HepG2 (cell line): Measurements from ENCODE around the gene UBL5. TPM values are rescaled to one million over a fixed set of nuclear protein-coding genes. Genes with fewer than 3 reads are reported as not detected.

Experiments used
- E2F2 ChIP-seq: sonication (generic); formaldehyde crosslinking; IDR thresholded peaks from 2 replicates; pipeline ENCODE4 v1.4.0; 2020; ENCODE audit warnings: missing genetic modification reagents, borderline replicate concordance
- HMG20B ChIP-seq: conservative IDR thresholded peaks from 2 replicates; pipeline ENCODE4 v1.6.1; 2016; ENCODE audit warnings: missing genetic modification reagents, missing compliant biosample characterization
- MATR3 ChIP-seq: sonication (generic); formaldehyde crosslinking; IDR thresholded peaks from 2 replicates; pipeline ENCODE4 v1.4.0; 2020; ENCODE audit warnings: missing genetic modification reagents
- MNT ChIP-seq: fragments of 450-650 bp; IDR thresholded peaks from 2 replicates; pipeline ENCODE4 v1.6.1; 2016
- RFXAP ChIP-seq: sonication (generic); formaldehyde crosslinking; IDR thresholded peaks from 2 replicates; pipeline ENCODE4 v1.4.0; 2020; ENCODE audit warnings: missing genetic modification reagents, borderline replicate concordance
- TRIM22 ChIP-seq: fragments of 450-650 bp; IDR thresholded peaks from 2 replicates; pipeline ENCODE4 v1.6.1; 2017
- ZBTB3 ChIP-seq: sonication (generic); formaldehyde crosslinking; IDR thresholded peaks from 2 replicates; pipeline ENCODE4 v1.4.0; 2020; ENCODE audit warnings: low read depth, mild to moderate bottlenecking, moderate library complexity, missing genetic modification reagents, borderline replicate concordance
- ZMYM3 ChIP-seq: sonication (generic); formaldehyde crosslinking; IDR thresholded peaks from 2 replicates; pipeline ENCODE4 v1.5.1; 2020; ENCODE audit warnings: mild to moderate bottlenecking, missing genetic modification reagents
- polyA plus RNA-seq, 8 experiments: library from polyadenylated mRNA; depleted of rRNA in 3 of 8; stranded (reverse) in 7 of 8; unstranded in 1 of 8; fragments of >200 nt; fragmentation: Illumina TruSeq in 4 of 8; extraction: Trizol in 4 of 8; gene quantifications; 2 replicates each; pipeline versions ENCODE4 v1.2.1 to v1.2.3, GENCODE V29; 2011 to 2016; ENCODE audit warnings: low read depth in 4 of 8, missing spikeins in 1 of 8, mixed read lengths in 1 of 8; ENCODE audit not compliant: insufficient read depth in 1 of 8
- total RNA-seq, 5 experiments: library from RNA; depleted of rRNA; stranded (reverse); fragments of >200 nt; fragmentation: Illumina TruSeq; extraction: Trizol; gene quantifications; 2 replicates each; pipeline ENCODE4 v1.2.3, GENCODE V29; 2016; ENCODE audit warnings: low read depth in 1 of 5
- TF ChIP-seq, protein P1 (sequence below): sonication (generic); formaldehyde crosslinking; IDR thresholded peaks from 2 replicates; pipeline ENCODE4 v1.8.1; 2023; ENCODE audit warnings: mild to moderate bottlenecking, inconsistent platforms, moderate library complexity, missing genetic modification reagents, borderline replicate concordance
- TF ChIP-seq, protein P2 (sequence below): sonication (generic); formaldehyde crosslinking; IDR thresholded peaks from 2 replicates; pipeline ENCODE4 v1.4.0; 2020; ENCODE audit warnings: missing genetic modification reagents
- TF ChIP-seq, protein P3 (sequence below): sonication (generic); formaldehyde crosslinking; IDR thresholded peaks from 2 replicates; pipeline ENCODE4 v1.5.1; 2020; ENCODE audit warnings: mild to moderate bottlenecking, missing genetic modification reagents, borderline replicate concordance
- TF ChIP-seq, protein P4 (sequence below): sonication (generic); formaldehyde crosslinking; IDR thresholded peaks from 2 replicates; pipeline ENCODE4 v1.9.0; 2021; ENCODE audit warnings: missing genetic modification reagents, borderline replicate concordance
- TF ChIP-seq, protein P5 (sequence below): sonication (generic); formaldehyde crosslinking; IDR thresholded peaks from 2 replicates; pipeline ENCODE4 v1.4.0; 2020; ENCODE audit warnings: missing genetic modification reagents

Gene UBL5
- total and polyA plus RNA-seq, 2 of the 13 experiments (the other 11 are each of a cell fraction or from before 2014, with no cell fraction given) = 373 to 487 TPM

GRCh38 chr19:9818175-9818733 lies 9.5 kb upstream of the UBL5 start (continued):
- TF ChIP-seq, protein P1, sequence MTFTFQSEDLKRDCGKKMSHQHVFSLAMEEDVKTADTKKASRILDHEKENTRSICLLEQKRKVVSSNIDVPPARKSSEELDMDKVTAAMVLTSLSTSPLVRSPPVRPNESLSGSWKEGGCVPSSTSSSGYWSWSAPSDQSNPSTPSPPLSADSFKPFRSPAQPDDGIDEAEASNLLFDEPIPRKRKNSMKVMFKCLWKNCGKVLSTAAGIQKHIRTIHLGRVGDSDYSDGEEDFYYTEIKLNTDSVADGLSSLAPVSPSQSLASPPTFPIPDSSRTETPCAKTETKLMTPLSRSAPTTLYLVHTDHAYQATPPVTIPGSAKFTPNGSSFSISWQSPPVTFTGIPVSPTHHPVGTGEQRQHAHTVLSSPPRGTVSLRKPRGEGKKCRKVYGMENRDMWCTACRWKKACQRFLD (CRISPR knock-in tag) = 0 out of 2 replicates have a peak, but pooled peaks have one; percentile 14
- no peak for TF ChIP-seq MNT
- TF ChIP-seq, protein P2, sequence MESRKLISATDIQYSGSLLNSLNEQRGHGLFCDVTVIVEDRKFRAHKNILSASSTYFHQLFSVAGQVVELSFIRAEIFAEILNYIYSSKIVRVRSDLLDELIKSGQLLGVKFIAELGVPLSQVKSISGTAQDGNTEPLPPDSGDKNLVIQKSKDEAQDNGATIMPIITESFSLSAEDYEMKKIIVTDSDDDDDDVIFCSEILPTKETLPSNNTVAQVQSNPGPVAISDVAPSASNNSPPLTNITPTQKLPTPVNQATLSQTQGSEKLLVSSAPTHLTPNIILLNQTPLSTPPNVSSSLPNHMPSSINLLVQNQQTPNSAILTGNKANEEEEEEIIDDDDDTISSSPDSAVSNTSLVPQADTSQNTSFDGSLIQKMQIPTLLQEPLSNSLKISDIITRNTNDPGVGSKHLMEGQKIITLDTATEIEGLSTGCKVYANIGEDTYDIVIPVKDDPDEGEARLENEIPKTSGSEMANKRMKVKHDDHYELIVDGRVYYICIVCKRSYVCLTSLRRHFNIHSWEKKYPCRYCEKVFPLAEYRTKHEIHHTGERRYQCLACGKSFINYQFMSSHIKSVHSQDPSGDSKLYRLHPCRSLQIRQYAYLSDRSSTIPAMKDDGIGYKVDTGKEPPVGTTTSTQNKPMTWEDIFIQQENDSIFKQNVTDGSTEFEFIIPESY (CRISPR knock-in tag) = no peak
- TF ChIP-seq, protein P3, sequence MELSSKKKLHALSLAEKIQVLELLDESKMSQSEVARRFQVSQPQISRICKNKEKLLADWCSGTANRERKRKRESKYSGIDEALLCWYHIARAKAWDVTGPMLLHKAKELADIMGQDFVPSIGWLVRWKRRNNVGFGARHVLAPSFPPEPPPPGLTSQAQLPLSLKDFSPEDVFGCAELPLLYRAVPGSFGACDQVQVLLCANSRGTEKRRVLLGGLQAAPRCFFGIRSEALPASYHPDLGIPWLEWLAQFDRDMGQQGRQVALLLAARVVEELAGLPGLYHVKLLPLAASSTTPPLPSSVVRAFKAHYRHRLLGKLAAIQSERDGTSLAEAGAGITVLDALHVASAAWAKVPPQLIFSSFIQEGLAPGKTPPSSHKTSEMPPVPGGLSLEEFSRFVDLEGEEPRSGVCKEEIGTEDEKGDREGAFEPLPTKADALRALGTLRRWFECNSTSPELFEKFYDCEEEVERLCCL (CRISPR knock-in tag) = no peak
- TF ChIP-seq RFXAP = no peak
- TF ChIP-seq HMG20B (CRISPR knock-in tag) = no peak
- TF ChIP-seq, protein P4, sequence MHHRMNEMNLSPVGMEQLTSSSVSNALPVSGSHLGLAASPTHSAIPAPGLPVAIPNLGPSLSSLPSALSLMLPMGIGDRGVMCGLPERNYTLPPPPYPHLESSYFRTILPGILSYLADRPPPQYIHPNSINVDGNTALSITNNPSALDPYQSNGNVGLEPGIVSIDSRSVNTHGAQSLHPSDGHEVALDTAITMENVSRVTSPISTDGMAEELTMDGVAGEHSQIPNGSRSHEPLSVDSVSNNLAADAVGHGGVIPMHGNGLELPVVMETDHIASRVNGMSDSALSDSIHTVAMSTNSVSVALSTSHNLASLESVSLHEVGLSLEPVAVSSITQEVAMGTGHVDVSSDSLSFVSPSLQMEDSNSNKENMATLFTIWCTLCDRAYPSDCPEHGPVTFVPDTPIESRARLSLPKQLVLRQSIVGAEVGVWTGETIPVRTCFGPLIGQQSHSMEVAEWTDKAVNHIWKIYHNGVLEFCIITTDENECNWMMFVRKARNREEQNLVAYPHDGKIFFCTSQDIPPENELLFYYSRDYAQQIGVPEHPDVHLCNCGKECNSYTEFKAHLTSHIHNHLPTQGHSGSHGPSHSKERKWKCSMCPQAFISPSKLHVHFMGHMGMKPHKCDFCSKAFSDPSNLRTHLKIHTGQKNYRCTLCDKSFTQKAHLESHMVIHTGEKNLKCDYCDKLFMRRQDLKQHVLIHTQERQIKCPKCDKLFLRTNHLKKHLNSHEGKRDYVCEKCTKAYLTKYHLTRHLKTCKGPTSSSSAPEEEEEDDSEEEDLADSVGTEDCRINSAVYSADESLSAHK = no peak
- 0 out of 2 replicates have a peak, but pooled peaks have one; percentile 1 for TF ChIP-seq ZBTB3 (CRISPR knock-in tag)
- 0 out of 2 replicates have a peak, but pooled peaks have one; percentile 14 for TF ChIP-seq ZMYM3 (CRISPR knock-in tag)
- no peak for TF ChIP-seq E2F2 (CRISPR knock-in tag)
- TF ChIP-seq, protein P5, sequence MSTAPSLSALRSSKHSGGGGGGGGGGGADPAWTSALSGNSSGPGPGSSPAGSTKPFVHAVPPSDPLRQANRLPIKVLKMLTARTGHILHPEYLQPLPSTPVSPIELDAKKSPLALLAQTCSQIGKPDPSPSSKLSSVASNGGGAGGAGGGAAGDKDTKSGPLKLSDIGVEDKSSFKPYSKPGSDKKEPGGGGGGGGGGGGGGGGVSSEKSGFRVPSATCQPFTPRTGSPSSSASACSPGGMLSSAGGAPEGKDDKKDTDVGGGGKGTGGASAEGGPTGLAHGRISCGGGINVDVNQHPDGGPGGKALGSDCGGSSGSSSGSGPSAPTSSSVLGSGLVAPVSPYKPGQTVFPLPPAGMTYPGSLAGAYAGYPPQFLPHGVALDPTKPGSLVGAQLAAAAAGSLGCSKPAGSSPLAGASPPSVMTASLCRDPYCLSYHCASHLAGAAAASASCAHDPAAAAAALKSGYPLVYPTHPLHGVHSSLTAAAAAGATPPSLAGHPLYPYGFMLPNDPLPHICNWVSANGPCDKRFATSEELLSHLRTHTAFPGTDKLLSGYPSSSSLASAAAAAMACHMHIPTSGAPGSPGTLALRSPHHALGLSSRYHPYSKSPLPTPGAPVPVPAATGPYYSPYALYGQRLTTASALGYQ = no peak
- TF ChIP-seq TRIM22 = no peak
- no peak for TF ChIP-seq MATR3 (CRISPR knock-in tag)
